CD4-positive, alpha-beta T cell treated with Interleukin-2 at 100 ng/mL for 4 hours (primary cell): ENCODE results near the gene FAIM2.
"Not testable (repeated sequence)": the region's sequence is repeated elsewhere in the genome, so short reads cannot be mapped to it uniquely, and the experiment has no call there.

ENCODE experiments used
- DNase-seq: peaks from one replicate; pipeline ENCODE4 v3.0.0-alpha.2; 2020; ENCODE audit warnings: low spot score

FAIM2 gene

DNA sequence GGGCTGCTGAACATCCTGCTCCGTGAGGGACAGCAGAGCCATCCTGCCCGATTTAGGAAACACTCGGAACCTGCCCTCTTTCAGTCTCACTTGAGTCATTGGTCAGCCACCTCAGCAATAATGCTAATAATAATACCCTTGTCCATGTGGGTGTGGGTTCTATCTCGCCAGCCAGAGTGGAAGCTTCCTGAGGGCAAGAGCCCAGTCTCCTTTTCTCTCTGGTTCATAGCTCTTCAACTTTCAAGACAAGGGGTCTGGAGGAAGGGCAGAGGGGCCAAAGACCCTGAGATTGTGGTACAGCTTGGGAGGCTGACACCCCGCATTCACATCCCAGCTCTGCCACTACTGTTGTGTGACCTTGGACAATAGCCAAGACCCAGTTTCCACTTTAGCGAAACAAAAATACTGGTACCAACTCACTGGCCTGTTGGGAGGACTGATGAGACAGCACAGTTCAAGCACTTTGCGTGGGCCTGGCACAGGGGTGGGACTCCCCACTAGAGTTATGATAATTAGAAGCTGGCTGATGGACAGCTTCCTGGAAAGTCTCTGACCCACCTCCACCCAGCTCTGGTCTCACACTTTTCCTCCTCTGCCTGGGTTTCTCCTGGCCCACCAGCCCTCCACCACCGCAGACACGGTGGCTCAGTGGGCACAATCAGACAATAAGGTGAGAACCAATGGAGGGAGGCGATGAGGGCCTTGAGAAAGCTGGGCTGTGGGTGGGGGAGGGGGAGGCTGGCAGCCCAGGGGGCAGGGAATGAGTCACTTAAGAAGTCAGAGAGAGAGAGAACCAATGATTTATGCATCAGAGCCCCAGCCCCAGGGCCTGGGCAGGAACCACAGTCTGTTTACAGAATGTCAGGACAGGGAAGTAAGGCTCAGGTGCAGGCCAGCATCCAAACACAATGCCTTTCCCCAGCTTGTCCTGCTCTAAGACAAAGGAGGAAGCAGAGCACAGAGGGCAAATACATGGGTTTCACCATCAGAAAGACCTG is 9.6 kb downstream of the FAIM2 start:
- DNase-seq = no peak

- no peak for DNase-seq
Measured at GRCh38 chr12:49892732-49893317, 10.9 kb downstream of the FAIM2 start.

- no peak for DNase-seq
Measured at GRCh38 chr12:49892084-49892731, 11.5 kb downstream of the FAIM2 start.

- no peak for DNase-seq
Measured at GRCh38 chr12:49891476-49891875, 12.2 kb downstream of the FAIM2 start.

DNA sequence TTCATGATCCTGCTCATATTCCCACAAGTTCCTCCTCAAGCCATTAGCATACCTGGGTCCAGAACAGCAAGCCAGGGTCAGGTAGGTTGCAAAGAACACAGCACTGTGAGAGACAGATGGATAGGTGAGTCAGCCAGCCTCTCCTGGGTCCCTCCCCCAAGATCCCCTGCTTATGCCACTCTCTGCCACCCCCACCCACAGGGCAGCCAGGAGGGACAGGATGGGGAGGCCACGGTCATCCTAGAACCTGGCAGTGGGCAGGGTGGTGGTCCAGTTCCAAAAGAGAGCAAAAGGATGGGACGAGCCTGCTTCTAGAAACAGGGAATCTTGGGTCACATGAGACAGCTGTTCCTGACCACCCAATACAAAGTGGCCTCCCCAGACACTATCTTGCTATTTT is 12.7 kb downstream of the FAIM2 start:
- DNase-seq = no peak

DNA sequence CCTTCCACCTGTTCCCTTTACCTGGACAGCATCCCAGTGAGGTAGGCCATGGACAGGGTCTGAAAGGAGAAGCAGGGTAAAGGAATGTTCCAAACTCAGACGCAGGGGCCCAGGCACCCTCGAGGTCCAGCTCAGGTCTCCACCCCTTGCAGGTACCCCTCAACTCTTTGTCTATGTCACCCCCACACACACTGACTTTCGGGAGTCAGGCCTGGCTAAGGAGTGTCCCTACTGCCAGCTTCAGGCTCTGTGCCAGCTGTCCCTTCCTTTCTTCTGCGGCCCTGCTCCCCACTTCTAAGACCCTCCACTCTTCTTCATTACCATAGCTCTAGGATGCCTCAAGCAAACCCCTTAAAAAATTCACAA is 13.6 kb downstream of the FAIM2 start:
- no peak for DNase-seq

- no peak for DNase-seq
Measured at GRCh38 chr12:49889361-49890095, 14.2 kb downstream of the FAIM2 start.

DNA sequence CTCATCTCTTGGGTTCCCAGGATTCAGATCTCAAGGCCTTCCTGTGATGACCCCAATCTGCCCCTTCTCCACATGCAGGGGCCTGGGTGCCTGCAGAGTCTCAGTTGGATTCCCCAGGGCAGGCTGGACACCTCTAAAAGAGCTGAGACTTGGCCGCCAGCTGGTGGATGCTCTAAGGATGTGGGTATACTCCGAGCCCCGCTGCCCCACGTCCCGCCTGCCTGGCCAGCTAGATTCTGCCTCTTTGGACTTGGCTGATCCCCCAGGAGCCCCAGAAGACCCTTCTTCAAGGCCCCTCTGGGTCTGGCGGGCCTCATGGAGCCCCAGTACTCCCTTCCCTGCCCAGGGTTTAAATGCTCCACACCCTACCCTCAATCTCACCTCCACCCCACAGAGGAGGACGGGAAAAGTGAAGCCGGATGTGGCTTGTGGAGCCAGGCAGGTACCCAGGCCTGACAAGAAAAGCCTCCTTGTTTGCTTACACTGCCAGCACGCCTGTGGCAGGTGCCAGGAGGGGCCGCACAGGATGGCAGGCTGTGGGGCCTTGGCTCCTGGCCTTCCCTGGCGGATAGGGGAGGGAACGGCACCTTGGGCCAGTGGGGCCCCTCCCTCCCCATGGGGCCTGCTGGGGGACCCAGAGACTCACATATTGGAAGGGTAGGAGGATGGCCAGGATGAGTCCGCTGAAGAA is 15.1 kb downstream of the FAIM2 start:
- DNase-seq = no peak

GRCh38 chr12:49887536-49888401 is 15.9 kb downstream of the FAIM2 start:
- no peak for DNase-seq

GRCh38 chr12:49887091-49887490 is 16.6 kb downstream of the FAIM2 start:
- no peak for DNase-seq

DNA sequence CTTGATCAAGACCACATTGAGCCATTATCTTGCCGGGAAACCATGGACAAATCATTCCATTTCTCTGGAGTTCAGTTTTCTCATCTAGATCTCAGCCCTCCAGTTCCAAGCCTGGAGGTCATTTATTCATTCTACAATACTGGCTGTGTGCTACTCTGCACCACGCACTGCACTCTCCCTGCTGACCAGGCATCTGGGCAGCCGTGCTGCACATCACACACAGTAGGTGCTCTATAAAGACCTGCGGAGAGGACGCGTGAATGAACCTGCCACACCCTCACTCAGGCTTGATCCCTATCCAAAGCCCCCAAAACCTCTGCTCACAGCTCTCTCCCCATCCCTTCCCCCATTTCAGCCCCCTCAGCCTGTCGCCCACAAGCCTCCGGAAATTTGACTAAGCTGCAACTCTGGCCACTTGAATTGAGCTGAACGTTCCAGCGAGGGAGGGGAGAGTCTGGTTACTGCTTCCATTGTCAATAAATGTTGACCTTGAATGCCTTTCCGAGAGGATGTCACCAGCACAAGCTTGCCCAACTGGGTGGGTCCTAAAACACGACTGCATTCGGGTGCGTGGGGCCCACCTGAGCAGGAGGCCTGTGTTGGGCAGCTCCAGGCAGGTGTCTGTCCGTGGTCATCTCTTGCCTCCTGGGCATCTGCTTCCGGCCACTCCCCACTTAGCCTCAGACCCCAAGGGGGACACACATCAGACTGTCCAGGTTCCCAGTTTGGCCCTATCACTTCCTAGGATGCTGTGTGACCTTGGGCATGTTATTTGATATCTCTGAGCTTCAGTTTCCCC is 17.8 kb downstream of the FAIM2 start:
- no peak for DNase-seq

GRCh38 chr12:49885118-49885517 is 18.6 kb downstream of the FAIM2 start:
- no peak for DNase-seq

GRCh38 chr12:49882851-49883464 is 20.7 kb downstream of the FAIM2 start:
- no peak for DNase-seq

- DNase-seq = no peak
Measured at GRCh38 chr12:49882248-49882850, 21.4 kb downstream of the FAIM2 start.

DNA sequence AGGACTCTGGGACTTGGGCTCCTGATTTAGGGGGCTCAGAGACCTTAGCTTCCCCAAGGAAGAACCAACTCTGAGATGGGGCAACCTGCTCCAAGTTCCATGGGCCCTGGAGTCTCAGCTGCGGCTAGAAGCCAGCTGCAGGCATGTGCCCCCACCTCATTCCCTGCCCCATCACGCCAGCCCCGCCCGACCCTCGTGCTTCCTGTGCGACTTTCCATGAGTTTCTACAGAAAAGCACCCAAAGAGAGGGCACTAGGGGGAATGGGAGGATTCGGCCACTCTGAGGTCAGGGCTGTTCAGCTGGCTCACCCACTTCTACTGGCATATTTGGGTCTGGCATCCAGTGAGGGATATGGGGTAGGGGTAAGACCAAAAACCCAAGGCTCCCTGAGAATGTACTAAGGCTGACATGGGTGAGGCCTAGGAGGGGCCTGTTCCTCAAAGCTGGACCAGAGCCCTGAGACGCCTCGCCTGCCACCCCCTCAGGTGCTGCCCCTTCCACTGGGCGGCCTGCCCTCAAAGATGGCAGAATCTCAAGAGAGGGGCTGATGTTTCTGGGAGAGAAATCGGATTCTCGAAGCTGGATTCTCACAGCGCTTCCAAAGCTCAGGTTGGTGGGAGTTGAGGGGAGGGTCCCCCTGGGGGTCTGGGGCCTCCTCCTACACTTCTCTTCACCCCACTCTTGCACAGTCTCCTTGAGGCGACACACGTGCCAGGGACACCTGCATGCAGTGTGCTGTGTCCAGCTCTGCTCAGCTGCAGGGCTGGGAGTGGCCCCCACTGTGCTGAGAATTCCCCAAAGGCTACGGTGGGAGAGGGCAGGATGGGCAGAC is 22.1 kb downstream of the FAIM2 start:
- no peak for DNase-seq

GRCh38 chr12:49880756-49881414 is 22.8 kb downstream of the FAIM2 start:
- DNase-seq = no peak

- DNase-seq = not testable (repeated sequence)
Measured at GRCh38 chr12:49879065-49879464, 24.6 kb downstream of the FAIM2 start.
